ENCODE measurements around the gene PTPRK. TPM values are rescaled to one million over a fixed set of nuclear protein-coding genes. Genes with fewer than 3 reads are reported as not detected.

PTPRK gene
- polyA plus RNA-seq, 3 donors, result 0.01 TPM; not detected in 2

DNA sequence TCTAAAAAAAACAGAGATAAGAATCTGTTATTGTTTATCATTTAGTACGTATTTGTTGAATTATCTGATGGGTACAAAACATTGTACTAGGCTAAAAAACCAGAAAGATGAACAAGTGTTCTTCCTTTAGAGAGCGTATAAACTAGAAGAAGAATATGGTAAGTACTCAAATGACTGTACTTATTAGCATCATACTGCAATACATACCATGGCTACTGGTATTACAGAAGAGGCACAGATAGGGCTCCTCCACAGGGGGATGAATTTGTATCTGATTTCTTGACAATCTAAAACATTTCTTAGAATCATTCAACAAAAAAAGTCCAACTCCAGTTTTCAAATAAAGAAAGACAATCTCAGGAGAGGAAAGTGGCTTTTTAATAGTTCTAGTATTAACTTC is 501.6 kb downstream of the PTPRK start:
- H3K4me3 ChIP-seq (replicated peaks in 1 of 3; ENCODE audit: low read depth in 2 of 3, low read length in 3 of 3), result no peak overlapping the region
- no peaks in the 10 kb centered on the region for H3K9me3 ChIP-seq (replicated peaks in 1 of 2; ENCODE audit: control insufficient read depth in 1 of 2, insufficient read depth in 1 of 2, low read length in 2 of 2)
- Mint-ChIP-seq H3K36me3 (no peaks in the 10 kb centered on the region), H3K4me1 (no peaks in the 10 kb centered on the region), H3K27ac (no peak overlapping the region), H3K9me3 (peaks cover 0 to 9% (median 0%) of the 10 kb centered on the region in 7 donors), H3K27me3 (ENCODE audit: low read depth in 3 of 3) (no peaks in the 10 kb centered on the region), H3K4me3 (no peak overlapping the region)
- H3K4me2 ChIP-seq (replicated peaks; ENCODE audit: extremely low read depth, low read length, poor library complexity, severe bottlenecking), result no peak overlapping the region
- no peaks in the 10 kb centered on the region for H4K20me1 ChIP-seq (ENCODE audit: insufficient read depth, low read length)
- no peaks in the 10 kb centered on the region for H3K4me1 ChIP-seq (ENCODE audit: control insufficient read depth in 1 of 2, insufficient read depth in 2 of 2, low read length in 2 of 2)
- DNase-seq, result no peak
- no peak overlapping the region for H2AFZ ChIP-seq (ENCODE audit: insufficient read depth, low read depth, low read length, poor library complexity, severe bottlenecking)
- no peaks in the 10 kb centered on the region for H3K27me3 ChIP-seq (ENCODE audit: control insufficient read depth in 2 of 2, insufficient read depth in 2 of 2, low read length in 2 of 2)
- intact Hi-C loops (cut with micrococcal nuclease), result no loop called here
- TF ChIP-seq, protein P1, sequence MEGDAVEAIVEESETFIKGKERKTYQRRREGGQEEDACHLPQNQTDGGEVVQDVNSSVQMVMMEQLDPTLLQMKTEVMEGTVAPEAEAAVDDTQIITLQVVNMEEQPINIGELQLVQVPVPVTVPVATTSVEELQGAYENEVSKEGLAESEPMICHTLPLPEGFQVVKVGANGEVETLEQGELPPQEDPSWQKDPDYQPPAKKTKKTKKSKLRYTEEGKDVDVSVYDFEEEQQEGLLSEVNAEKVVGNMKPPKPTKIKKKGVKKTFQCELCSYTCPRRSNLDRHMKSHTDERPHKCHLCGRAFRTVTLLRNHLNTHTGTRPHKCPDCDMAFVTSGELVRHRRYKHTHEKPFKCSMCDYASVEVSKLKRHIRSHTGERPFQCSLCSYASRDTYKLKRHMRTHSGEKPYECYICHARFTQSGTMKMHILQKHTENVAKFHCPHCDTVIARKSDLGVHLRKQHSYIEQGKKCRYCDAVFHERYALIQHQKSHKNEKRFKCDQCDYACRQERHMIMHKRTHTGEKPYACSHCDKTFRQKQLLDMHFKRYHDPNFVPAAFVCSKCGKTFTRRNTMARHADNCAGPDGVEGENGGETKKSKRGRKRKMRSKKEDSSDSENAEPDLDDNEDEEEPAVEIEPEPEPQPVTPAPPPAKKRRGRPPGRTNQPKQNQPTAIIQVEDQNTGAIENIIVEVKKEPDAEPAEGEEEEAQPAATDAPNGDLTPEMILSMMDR (IDR thresholded peaks at IDR 0.05), result no peak
- no peaks in the 10 kb centered on the region for H3K36me3 ChIP-seq (replicated peaks in 1 of 2; ENCODE audit: control insufficient read depth in 1 of 2, insufficient read depth in 2 of 2, low read length in 2 of 2)
- no peak overlapping the region for H3K9ac ChIP-seq (ENCODE audit: insufficient read depth, low read length, poor library complexity, severe bottlenecking)
- H3K27ac ChIP-seq (ENCODE audit: low read depth in 1 of 2, low read length in 2 of 2), result no peak overlapping the region
- no peaks in the 10 kb centered on the region for H3K79me2 ChIP-seq (ENCODE audit: insufficient read depth, low read length)
- WGBS (ENCODE audit: insufficient coverage), result no CpG with 5 or more reads among the region's 2 CpGs

DNA sequence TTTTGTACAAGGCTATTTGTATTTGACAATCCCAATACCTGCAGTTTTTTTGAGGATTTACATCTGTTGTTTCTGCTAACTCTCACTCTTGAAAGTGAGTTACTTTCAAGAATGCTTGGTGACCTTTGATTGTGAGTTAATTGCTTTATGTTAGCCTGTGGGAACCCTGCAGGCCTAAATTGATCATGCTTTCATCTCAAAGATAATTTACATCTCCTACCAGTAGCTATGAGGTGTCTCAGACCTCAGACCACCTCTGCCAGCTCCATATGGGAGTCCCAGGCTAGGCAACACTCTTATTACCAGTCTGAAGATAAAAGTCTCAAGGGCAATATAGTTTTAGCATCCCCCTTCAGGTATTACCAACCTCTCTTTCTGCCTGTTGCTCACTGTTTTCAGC is 503.1 kb downstream of the PTPRK start:
- H2AFZ ChIP-seq (ENCODE audit: insufficient read depth, low read depth, low read length, poor library complexity, severe bottlenecking), result no peak overlapping the region
- Mint-ChIP-seq H3K27ac (no peak overlapping the region), H3K4me1 (no peaks in the 10 kb centered on the region), H3K4me3 (no peak overlapping the region), H3K27me3 (ENCODE audit: low read depth in 3 of 3) (peaks cover 0 to 2% (median 0%) of the 10 kb centered on the region in 3 donors), H3K36me3 (no peaks in the 10 kb centered on the region), H3K9me3 (peaks cover 0 to 4% (median 0%) of the 10 kb centered on the region in 7 donors)
- H3K36me3 ChIP-seq (replicated peaks in 1 of 2; ENCODE audit: control insufficient read depth in 1 of 2, insufficient read depth in 2 of 2, low read length in 2 of 2), result no peaks in the 10 kb centered on the region
- TF ChIP-seq, protein P1 (IDR thresholded peaks at IDR 0.05), result no peak
- intact Hi-C loops (cut with micrococcal nuclease), result no loop called here
- H4K20me1 ChIP-seq (ENCODE audit: insufficient read depth, low read length), result no peaks in the 10 kb centered on the region
- H3K4me3 ChIP-seq (replicated peaks in 1 of 3; ENCODE audit: low read depth in 2 of 3, low read length in 3 of 3), result no peak overlapping the region
- H3K27ac ChIP-seq (ENCODE audit: low read depth in 1 of 2, low read length in 2 of 2), result no peak overlapping the region
- no peaks in the 10 kb centered on the region for H3K27me3 ChIP-seq (ENCODE audit: control insufficient read depth in 2 of 2, insufficient read depth in 2 of 2, low read length in 2 of 2)
- H3K9me3 ChIP-seq (replicated peaks in 1 of 2; ENCODE audit: control insufficient read depth in 1 of 2, insufficient read depth in 1 of 2, low read length in 2 of 2), result no peaks in the 10 kb centered on the region
- no peak overlapping the region for H3K9ac ChIP-seq (ENCODE audit: insufficient read depth, low read length, poor library complexity, severe bottlenecking)
- no peak overlapping the region for H3K4me2 ChIP-seq (replicated peaks; ENCODE audit: extremely low read depth, low read length, poor library complexity, severe bottlenecking)
- no peaks in the 10 kb centered on the region for H3K79me2 ChIP-seq (ENCODE audit: insufficient read depth, low read length)
- no peaks in the 10 kb centered on the region for H3K4me1 ChIP-seq (ENCODE audit: control insufficient read depth in 1 of 2, insufficient read depth in 2 of 2, low read length in 2 of 2)
- DNase-seq, result no peak

All from CD14-positive monocyte (primary cell).